Activated T-cell treated with anti-CD3 and anti-CD28 coated beads for 4 hours (primary cell): ENCODE data around the gene CCDC177.

Experiments used
- DNase-seq: peaks from one replicate; pipeline ENCODE4 v3.0.0-alpha.2; 2020

CCDC177 gene

DNA sequence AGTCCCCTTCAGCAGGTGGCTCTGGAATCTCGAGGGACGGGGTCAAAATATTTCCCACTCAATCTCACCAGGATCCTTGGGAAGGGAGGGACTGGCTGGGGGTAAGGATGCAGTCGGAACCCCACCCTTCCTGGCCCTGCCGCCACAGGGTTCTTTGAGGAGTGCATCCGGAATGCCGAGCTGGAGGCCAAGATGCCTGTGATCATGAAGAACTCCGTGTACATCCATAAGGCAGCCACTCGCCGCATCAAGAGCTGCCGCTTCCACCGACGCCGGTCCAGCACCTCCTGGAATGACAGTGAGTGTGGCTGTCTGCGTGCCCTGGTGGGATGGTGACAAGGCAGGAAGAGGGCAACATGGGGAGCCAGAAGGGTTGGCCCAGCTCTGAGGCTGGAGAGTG is 47.0 kb downstream of the CCDC177 start:
- DNase-seq = no peak

DNA sequence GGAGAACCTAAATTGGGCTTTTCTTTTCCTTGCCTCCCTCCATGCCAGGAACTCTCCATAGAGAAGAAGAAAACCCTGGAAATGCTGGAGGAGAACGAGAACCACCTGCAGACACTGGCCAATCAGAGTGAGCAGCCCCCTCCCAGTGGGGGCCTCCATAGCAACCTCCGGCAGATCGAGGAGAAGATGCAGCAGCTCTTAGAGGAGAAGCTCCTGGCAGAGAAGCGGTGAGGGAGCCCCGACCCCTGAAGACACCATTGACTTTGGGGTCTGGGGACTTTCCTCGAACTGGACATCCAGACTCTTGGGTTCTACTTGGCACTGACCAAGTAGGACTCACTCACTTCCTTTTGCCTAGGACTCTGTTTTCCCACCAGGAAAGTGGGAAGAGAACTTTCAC is 48.8 kb downstream of the CCDC177 start:
- no peak for DNase-seq

GRCh38 chr14:69522026-69522425 is 52.6 kb downstream of the CCDC177 start:
- DNase-seq = no peak
